K562 (cell line): ENCODE results near the gene TTC21A. TPM values are rescaled to one million over a fixed set of nuclear protein-coding genes. Genes with fewer than 3 reads are reported as not detected.

Experiments
- ATF1 ChIP-seq, 2 experiments: fragments of 450-650 bp in 1 of 2; IDR thresholded peaks; 2 replicates each; pipeline ENCODE4 v1.6.1; 2016; ENCODE audit warnings: missing compliant biosample characterization in 1 of 2, missing genetic modification characterization in 1 of 2
- CAMTA2 ChIP-seq: fragments of 250-450 bp; sonication (Bioruptor Pico); conservative IDR thresholded peaks from 2 replicates; pipeline ENCODE4 v1.5.1; 2022
- CUX1 ChIP-seq: fragments of 200-800 bp; sonication (Bioruptor generic); IDR thresholded peaks from 2 replicates; pipeline ENCODE4 v1.6.1; 2016; ENCODE audit warnings: missing genetic modification characterization, missing compliant biosample characterization
- DACH1 ChIP-seq: fragments of 450-650 bp; IDR thresholded peaks from 2 replicates; pipeline ENCODE4 v1.6.1; 2018; ENCODE audit not compliant: partially characterized antibody
- ESRRA ChIP-seq: fragments of 450-650 bp; IDR thresholded peaks from 2 replicates; pipeline ENCODE4 v1.6.1; 2014; ENCODE audit warnings: low read depth, mild to moderate bottlenecking, moderate library complexity, borderline replicate concordance
- ETV6 ChIP-seq, 3 experiments: fragments of 150-350 bp in 1 of 3; sonication (generic) in 1 of 3; formaldehyde crosslinking in 1 of 3; IDR thresholded peaks; 2 replicates each; pipeline versions ENCODE4 v1.6.1 to v1.8.0; 2014 to 2022; ENCODE audit warnings: borderline replicate concordance in 2 of 3, low read depth in 2 of 3, antibody characterized with exemption in 1 of 3, low read length in 1 of 3, mild to moderate bottlenecking in 1 of 3, missing genetic modification reagents in 1 of 3
- MEF2A ChIP-seq: IDR thresholded peaks from 2 replicates; pipeline ENCODE4 v1.6.1; 2011; ENCODE audit warnings: low read depth, mild to moderate bottlenecking, low read length, moderate library complexity; ENCODE audit not compliant: control insufficient read depth
- NEUROD1 ChIP-seq: fragments of 150-350 bp; IDR thresholded peaks from 2 replicates; pipeline ENCODE4 v1.6.1; 2014; ENCODE audit warnings: borderline replicate concordance, low read length, low read depth; ENCODE audit not compliant: partially characterized antibody
- PHB2 ChIP-seq: fragments of 450-650 bp; IDR thresholded peaks from 2 replicates; pipeline ENCODE4 v1.6.1; 2017; ENCODE audit warnings: low read depth
- POLR2A ChIP-seq: fragments of 450-650 bp; conservative IDR thresholded peaks from 2 replicates; pipeline ENCODE4 v1.6.1; 2016
- POLR2H ChIP-seq: IDR thresholded peaks from 2 replicates; pipeline ENCODE4 v1.6.1; 2016; ENCODE audit warnings: missing genetic modification characterization, low read depth, mild to moderate bottlenecking, control low read depth, missing compliant biosample characterization, moderate library complexity
- PYGO2 ChIP-seq: fragments of 450-650 bp; IDR thresholded peaks from 2 replicates; pipeline ENCODE4 v1.6.1; 2016; ENCODE audit warnings: mild to moderate bottlenecking, missing genetic modification characterization, moderate library complexity, missing compliant biosample characterization
- RAD21 ChIP-seq, 2 experiments: fragments of 250-450 bp in 1 of 2; fragments of 450-650 bp in 1 of 2; sonication (Bioruptor Pico) in 1 of 2; formaldehyde crosslinking in 1 of 2; IDR thresholded peaks in 1 of 2; conservative IDR thresholded peaks in 1 of 2; 2 replicates each; pipeline versions ENCODE4 v1.4.0 to v1.8.0; 2020 to 2022; ENCODE audit warnings: mild to moderate bottlenecking in 2 of 2, moderate library complexity in 1 of 2
- SIN3B ChIP-seq: fragments of 450-650 bp; IDR thresholded peaks from 2 replicates; pipeline ENCODE4 v1.6.1; 2017; ENCODE audit warnings: low read depth, mild to moderate bottlenecking, moderate library complexity
- THAP12 ChIP-seq: fragments of 250-450 bp; sonication (Bioruptor Pico); IDR thresholded peaks from 2 replicates; pipeline ENCODE4 v1.9.0; 2021; ENCODE audit warnings: mild to moderate bottlenecking, inconsistent platforms
- ZBTB5 ChIP-seq: fragments of 450-650 bp; IDR thresholded peaks from 2 replicates; pipeline ENCODE4 v1.6.1; 2017; ENCODE audit warnings: antibody characterized with exemption
- polyA plus RNA-seq, 8 experiments: library from polyadenylated mRNA; depleted of rRNA in 4 of 8; stranded (reverse) in 5 of 8; unstranded in 3 of 8; fragments of >200 nt; fragmentation: Nextera tagmentation in 2 of 8; fragmentation: Illumina TruSeq in 1 of 8; extraction: Ambion mirVana in 2 of 8; extraction: Trizol in 1 of 8; gene quantifications; 2 replicates each; pipeline versions ENCODE4 v1.2.1 to v1.2.3, GENCODE V29; 2011 to 2014; ENCODE audit warnings: inconsistent platforms in 1 of 8, missing spikeins in 1 of 8
- total RNA-seq, 7 experiments: library from RNA; depleted of rRNA in 6 of 7; stranded (reverse); fragments of >200 nt in 6 of 7; fragmentation: Illumina TruSeq in 2 of 7; extraction: Trizol in 2 of 7; gene quantifications; 2 replicates each; pipeline versions ENCODE4 v1.2.1 to v1.2.3, GENCODE V29; 2011 to 2021; ENCODE audit warnings: low replicate concordance in 1 of 7

TTC21A gene
- total and polyA plus RNA-seq, 9 of the 15 experiments (the other 6 are each of a cell fraction or from before 2014, with no cell fraction given), result 0.22 to 1.4 (median 0.70) TPM

- TF ChIP-seq CUX1 (no peak), ESRRA (peak; percentile 95), PYGO2 (tag) (no peak), SIN3B (peak; percentile 67), ETV6 (IDR thresholded peaks at IDR 0.05; ENCODE audit: borderline replicate concordance in 1 of 2, low read depth in 2 of 2, low read length in 1 of 2) (no peak; a peak in 1 of 4 replicates), ETV6 (CRISPR knock-in tag; IDR thresholded peaks at IDR 0.05; ENCODE audit: borderline replicate concordance) (no peak), ZBTB5 (no peak), RAD21 (CRISPR knock-in tag; conservative IDR thresholded peaks at IDR 0.05 in 1 of 2, IDR thresholded peaks at IDR 0.05 in 1 of 2) (no peak), MEF2A (no peak), THAP12 (CRISPR knock-in tag) (0 out of 2 replicates have a peak, but pooled peaks have one; percentile 14), ATF1 (CRISPR knock-in tag; IDR thresholded peaks at IDR 0.05) (peak; percentile 80), ATF1 (tag; IDR thresholded peaks at IDR 0.05) (peak; percentile 98), PHB2 (no peak), NEUROD1 (no peak), POLR2H (tag) (no peak), DACH1 (no peak), CAMTA2 (CRISPR knock-in tag) (no peak), POLR2A (peak; percentile 75)
Measured at GRCh38 chr3:39107388-39108199, at the start of gene TTC21A, which contains the start of gene GORASP1 (continued).
